H1 (cell line): ENCODE data around the gene A4GALT. TPM values are rescaled to one million over a fixed set of nuclear protein-coding genes. Genes with fewer than 3 reads are reported as not detected.

Experiments
- CTCF ChIA-PET: fragments of 300-600 bp; sonication (Branson Sonifier 250); formaldehyde crosslinking; loops from one replicate; lab custom pipeline; 2021; ENCODE audit not compliant: partially characterized antibody; lab: Charles Lee
- POLR2A ChIA-PET: fragments of 300-600 bp; sonication (Branson Sonifier 250); formaldehyde crosslinking; loops from one replicate; lab custom pipeline; 2021; ENCODE audit warnings: inconsistent platforms; ENCODE audit not compliant: partially characterized antibody; lab: Charles Lee
- DNase-seq, 2 experiments: peaks; one replicate each; pipeline versions ENCODE4 v3.0.0 to v3.0.0-alpha.2; 2010 to 2022; ENCODE audit warnings: low spot score in 2 of 2, low read depth in 1 of 2, mixed read lengths in 1 of 2
- FAIRE-seq: peaks from 2 replicates; lab custom pipeline; 2011; peaks lifted over from hg19 to GRCh38; lab: Jason Lieb, UNC
- H2AFZ ChIP-seq: 2 replicates; pipeline ENCODE4 v1.8.1; 2012; ENCODE audit warnings: low read length, inconsistent platforms
- H2AK5ac ChIP-seq: 2 replicates; pipeline ENCODE4 v1.6.1; 2013; ENCODE audit warnings: low read depth, low read length
- H2BK120ac ChIP-seq: replicated peaks from 2 replicates; pipeline ENCODE3; 2013; ENCODE audit warnings: low read depth, low read length, inconsistent platforms
- H2BK12ac ChIP-seq: 2 replicates; pipeline ENCODE4 v1.6.1; 2013; ENCODE audit warnings: low read depth, low read length
- H2BK15ac ChIP-seq: 2 replicates; pipeline ENCODE4 v1.6.1; 2013; ENCODE audit warnings: low read length
- H2BK20ac ChIP-seq: 2 replicates; pipeline ENCODE4 v1.6.1; 2013; ENCODE audit warnings: low read length
- H2BK5ac ChIP-seq: 2 replicates; pipeline ENCODE4 v1.6.1; 2013; ENCODE audit warnings: low read depth, low read length
- H3K14ac ChIP-seq: 2 replicates; pipeline ENCODE4 v1.6.1; 2013; ENCODE audit warnings: inconsistent platforms; ENCODE audit not compliant: insufficient read length
- H3K18ac ChIP-seq: 2 replicates; pipeline ENCODE4 v1.6.1; 2013; ENCODE audit warnings: low read length; ENCODE audit errors: extremely low read depth
- H3K23ac ChIP-seq: 2 replicates; pipeline ENCODE4 v1.6.1; 2013; ENCODE audit warnings: inconsistent platforms; ENCODE audit not compliant: insufficient read length
- H3K23me2 ChIP-seq: 2 replicates; pipeline ENCODE4 v1.6.1; 2013; ENCODE audit warnings: low read depth, low read length
- H3K27ac ChIP-seq: 2 replicates; pipeline ENCODE4 v1.6.1; 2011; ENCODE audit warnings: low read depth, low read length, inconsistent platforms
- H3K27me3 ChIP-seq, 4 experiments: replicated peaks in 1 of 4; 1 replicate in 1 of 4; 2 replicates in 3 of 4; pipeline versions ENCODE4 v1.6.1 to v1.8.1; 2011 to 2013; ENCODE audit warnings: low read length in 3 of 4, mild to moderate bottlenecking in 3 of 4, inconsistent platforms in 2 of 4, mixed read lengths in 2 of 4, moderate library complexity in 1 of 4; ENCODE audit not compliant: control insufficient read depth in 3 of 4, insufficient read depth in 3 of 4; ENCODE audit errors: extremely low read depth in 1 of 4
- H3K36me3 ChIP-seq, 4 experiments: 2 replicates each; pipeline versions ENCODE4 v1.6.1 to v1.8.1; 2011 to 2013; ENCODE audit warnings: mild to moderate bottlenecking in 4 of 4, low read length in 3 of 4, moderate library complexity in 2 of 4, control low read depth in 1 of 4, inconsistent platforms in 1 of 4; ENCODE audit not compliant: insufficient read depth in 4 of 4, control insufficient read depth in 2 of 4
- H3K4ac ChIP-seq: replicated peaks from 2 replicates; pipeline ENCODE3; 2013; ENCODE audit warnings: low read length, low read depth, mixed read lengths, inconsistent platforms; ENCODE audit not compliant: insufficient read length
- H3K4me1 ChIP-seq, 4 experiments: replicated peaks in 1 of 4; 1 replicate in 1 of 4; 2 replicates in 3 of 4; pipeline versions ENCODE4 v1.6.1 to v1.8.1; 2011 to 2013; ENCODE audit warnings: low read length in 3 of 4, inconsistent platforms in 2 of 4, mixed read lengths in 1 of 4; ENCODE audit not compliant: insufficient read depth in 4 of 4, control insufficient read depth in 3 of 4
- H3K4me2 ChIP-seq, 2 experiments: 2 replicates each; pipeline versions ENCODE4 v1.6.1 to v1.8.1; 2011 to 2013; ENCODE audit warnings: low read depth in 2 of 2, low read length in 2 of 2, control low read depth in 1 of 2, inconsistent platforms in 1 of 2, mild to moderate bottlenecking in 1 of 2; ENCODE audit not compliant: insufficient read depth in 1 of 2
- H3K4me3 ChIP-seq, 4 experiments: fragments of 200-600, 300-600 bp in 1 of 4; sonication (generic), shearing (Covaris generic), sonication (Bioruptor Twin) in 1 of 4; 2 replicates each; pipeline versions ENCODE4 v1.5.1 to v1.8.1; 2011 to 2016; ENCODE audit warnings: low read length in 4 of 4, low read depth in 3 of 4, control low read depth in 2 of 4, inconsistent platforms in 2 of 4, mild to moderate bottlenecking in 2 of 4, mixed read lengths in 1 of 4, moderate library complexity in 1 of 4; ENCODE audit not compliant: insufficient read depth in 2 of 4; ENCODE audit errors: extremely low read depth in 1 of 4
- H3K56ac ChIP-seq: replicated peaks from 2 replicates; pipeline ENCODE3; 2013; ENCODE audit warnings: low read depth, mild to moderate bottlenecking, mixed read lengths, low read length, inconsistent platforms; ENCODE audit not compliant: insufficient read length
- H3K79me1 ChIP-seq: 2 replicates; pipeline ENCODE4 v1.6.1; 2013; ENCODE audit warnings: low read depth, low read length, control low read depth
- H3K79me2 ChIP-seq, 2 experiments: 2 replicates each; pipeline versions ENCODE4 v1.6.1 to v1.8.1; 2012 to 2013; ENCODE audit warnings: low read length in 2 of 2, mild to moderate bottlenecking in 2 of 2, inconsistent platforms in 1 of 2; ENCODE audit not compliant: insufficient read depth in 2 of 2, control insufficient read depth in 1 of 2
- H3K9ac ChIP-seq, 4 experiments: replicated peaks in 1 of 4; 1 replicate in 1 of 4; 2 replicates in 3 of 4; pipeline versions ENCODE4 v1.6.1 to v1.8.1; 2011 to 2013; ENCODE audit warnings: low read depth in 3 of 4, low read length in 3 of 4, control low read depth in 2 of 4, mild to moderate bottlenecking in 2 of 4, moderate library complexity in 2 of 4, inconsistent platforms in 1 of 4; ENCODE audit errors: extremely low read depth in 1 of 4
- H3K9me3 ChIP-seq, 2 experiments: 2 replicates each; pipeline versions ENCODE4 v1.6.1 to v1.8.1; 2012 to 2013; ENCODE audit warnings: mild to moderate bottlenecking in 2 of 2, moderate library complexity in 2 of 2, control low read depth in 1 of 2, inconsistent platforms in 1 of 2, low read depth in 1 of 2, low read length in 1 of 2, mixed read lengths in 1 of 2; ENCODE audit not compliant: insufficient read depth in 2 of 2
- H4K20me1 ChIP-seq, 2 experiments: replicated peaks in 1 of 2; 2 replicates each; pipeline versions ENCODE3 to v1.8.1; 2011 to 2013; ENCODE audit warnings: inconsistent platforms in 2 of 2, low read length in 2 of 2, mild to moderate bottlenecking in 1 of 2; ENCODE audit not compliant: insufficient read depth in 2 of 2, control insufficient read depth in 1 of 2
- H4K5ac ChIP-seq: 2 replicates; pipeline ENCODE4 v1.6.1; 2013; ENCODE audit warnings: low read length, low read depth, mixed read lengths, inconsistent platforms; ENCODE audit not compliant: insufficient read length
- H4K8ac ChIP-seq: 2 replicates; pipeline ENCODE4 v1.8.0; 2013; ENCODE audit warnings: mild to moderate bottlenecking, moderate library complexity, low read length, inconsistent platforms; ENCODE audit not compliant: insufficient read depth; ENCODE audit errors: extremely low read depth
- H4K91ac ChIP-seq: replicated peaks from 2 replicates; pipeline ENCODE3; 2013; ENCODE audit warnings: low read length, mixed read lengths, inconsistent platforms; ENCODE audit not compliant: insufficient read length
- BACH1 ChIP-seq: IDR thresholded peaks from 2 replicates; pipeline ENCODE4 v1.6.1; 2012; ENCODE audit warnings: low read length, improper control_type of control experiment
- CEBPB ChIP-seq: IDR thresholded peaks from 2 replicates; pipeline ENCODE4 v1.6.1; 2012; ENCODE audit warnings: low read depth, low read length
- CHD2 ChIP-seq: IDR thresholded peaks from 2 replicates; pipeline ENCODE4 v1.6.1; 2012; ENCODE audit warnings: low read length, improper control_type of control experiment
- EGR1 ChIP-seq: IDR thresholded peaks from 2 replicates; pipeline ENCODE4 v1.6.1; 2011; ENCODE audit warnings: low read depth, low read length, borderline replicate concordance
- EP300 ChIP-seq, 2 experiments: IDR thresholded peaks; 1 replicate in 1 of 2; 2 replicates in 1 of 2; pipeline ENCODE4 v1.6.1; 2011 to 2012; ENCODE audit warnings: low read depth in 2 of 2, low read length in 2 of 2, mild to moderate bottlenecking in 2 of 2, borderline replicate concordance in 1 of 2, inconsistent platforms in 1 of 2, moderate library complexity in 1 of 2
- HDAC2 ChIP-seq, 2 experiments: fragments of 300-600 bp in 1 of 2; sonication (generic) in 1 of 2; IDR thresholded peaks; 2 replicates each; pipeline ENCODE4 v1.6.1; 2011 to 2012; ENCODE audit warnings: low read depth in 2 of 2, low read length in 2 of 2, mild to moderate bottlenecking in 2 of 2, moderate library complexity in 2 of 2, borderline replicate concordance in 1 of 2, inconsistent platforms in 1 of 2
- KDM5A ChIP-seq: fragments of 200-600 bp; IDR thresholded peaks from 2 replicates; pipeline ENCODE4 v1.7.1; 2012; ENCODE audit warnings: mild to moderate bottlenecking, low read length, inconsistent platforms, mixed read lengths
- TAF1 ChIP-seq: IDR thresholded peaks from 2 replicates; pipeline ENCODE4 v1.6.1; 2011; ENCODE audit warnings: mild to moderate bottlenecking, low read depth, low read length
- TBP ChIP-seq: IDR thresholded peaks from 2 replicates; pipeline ENCODE4 v1.6.1; 2011; ENCODE audit warnings: low read depth, low read length, improper control_type of control experiment
- TCF12 ChIP-seq: IDR thresholded peaks from 2 replicates; pipeline ENCODE4 v1.6.1; 2011; ENCODE audit warnings: low read depth, mild to moderate bottlenecking, low read length
- WGBS, 2 experiments: shearing (Covaris generic) in 1 of 2; methylation state at CpG; one replicate each; pipeline versions ENCODE4 v1.1.6 to v1.1.7; 2013 to 2015; ENCODE audit warnings: low lambda C conversion rate in 2 of 2, mixed read lengths in 2 of 2, inconsistent platforms in 1 of 2, low coverage in 1 of 2, missing lambda C conversion rate in 1 of 2; ENCODE audit not compliant: insufficient replicate concordance in 2 of 2, insufficient coverage in 1 of 2, insufficient read length in 1 of 2; ENCODE audit errors: extremely low coverage in 1 of 2, missing lambda C conversion rate in 1 of 2; 5-methylcytosine and 5-hydroxymethylcytosine counted together
- polyA plus RNA-seq, 7 experiments: library from polyadenylated mRNA; depleted of rRNA in 3 of 7; stranded (reverse) in 5 of 7; unstranded in 2 of 7; fragments of >200 nt in 5 of 7; fragments of 200-250 nt in 2 of 7; gene quantifications; 1 replicate in 5 of 7; 2 replicates in 1 of 7; 4 replicates in 1 of 7; pipeline versions ENCODE4 v1.2.1 to v1.2.3, GENCODE V29; 2011 to 2013; ENCODE audit warnings: missing spikeins in 2 of 7, mixed read lengths in 2 of 7
- total RNA-seq: library from RNA; stranded (reverse); fragmentation: NEBNext Ultra II Directional; extraction: Animal tissue kit (Norgen Biotek cat#: 25700); gene quantifications from 2 replicates; pipeline ENCODE4 v1.2.1, GENCODE V29; 2021

The A4GALT gene
- total and polyA plus RNA-seq, 2 of the 8 experiments (the other 6 are each of a cell fraction or from before 2014, with no cell fraction given), result 7.2 to 13.8 TPM

DNA sequence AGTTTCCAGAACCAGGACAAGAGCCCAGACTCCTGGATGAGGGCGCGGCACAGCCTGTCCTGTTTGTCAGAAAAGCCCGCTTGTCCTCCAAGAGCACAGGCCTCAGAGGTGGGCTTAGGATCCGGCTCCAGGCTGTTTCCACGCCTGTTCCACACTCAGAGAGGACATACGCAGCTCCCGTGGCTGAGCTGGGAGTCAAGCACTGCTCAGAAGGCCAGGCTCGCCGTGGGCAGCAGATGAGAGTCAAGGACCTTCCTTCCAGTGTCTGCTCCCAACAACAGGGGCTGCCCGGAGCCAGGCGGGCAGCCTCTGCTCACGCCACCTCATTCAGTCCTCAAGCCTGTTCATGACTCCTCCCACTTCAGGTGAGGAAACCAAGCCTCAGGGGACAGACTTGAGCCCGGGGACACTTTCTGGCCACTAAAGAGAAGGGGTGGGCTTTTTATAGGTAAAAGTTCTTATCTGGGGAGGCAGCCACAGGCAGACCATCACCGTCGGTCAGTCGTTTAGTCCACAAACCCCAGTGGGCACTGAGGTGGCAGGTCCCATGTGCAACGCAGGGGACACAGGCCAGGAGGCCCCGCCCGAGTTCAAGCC lies 75.2 kb downstream of the A4GALT start:
- no peak for FAIRE-seq
- no peak overlapping the region for H3K18ac ChIP-seq
- peaks cover 8% of the 10 kb centered on the region for H3K23me2 ChIP-seq
- H3K9ac ChIP-seq, result no peak overlapping the region; a peak in 1 of 7 replicates
- ChIA-PET CTCF (interaction anchor here (1.6 to 2.5 kb wide), 3 partner anchors 13 to 24 kb away, joined by 3 to 11 read pairs (median 10); no protein-coding TSS in a partner anchor), POLR2A (interaction anchor here (4.4 to 4.6 kb wide), 2 partner anchors 8 to 30 kb away, joined by 24 to 39 read pairs; partner anchors contain the start of gene POLDIP3)
- no peak overlapping the region for H2AFZ ChIP-seq
- no peak overlapping the region for H3K4ac ChIP-seq
- H3K4me3 ChIP-seq, result no peak overlapping the region
- H3K79me2 ChIP-seq, result peaks cover 0 to 40% of the 10 kb centered on the region in 2 experiments; a peak in 2 of 4 replicates
- no peak overlapping the region; the same call in 1 of the 2 replicates for H2AK5ac ChIP-seq
- H2BK5ac ChIP-seq, result 0 out of 2 replicates have a peak overlapping the region, but pooled peaks have one; percentile 71
- peaks cover 0 to 2% (median 0%) of the 10 kb centered on the region in 4 experiments; a peak in 1 of 7 replicates for H3K27me3 ChIP-seq
- H2BK15ac ChIP-seq, result 0 out of 2 replicates have a peak overlapping the region, but pooled peaks have one; percentile 29
- no peak for DNase-seq
- H2BK120ac ChIP-seq, result no peak overlapping the region
- H3K14ac ChIP-seq, result no peak overlapping the region
- H3K23ac ChIP-seq, result no peak overlapping the region
- 94% methylated on average over 19 of the region's 19 CpGs; no CpG with 5 or more reads in 1 of the 2 experiments for WGBS, 2 experiments
- no peak overlapping the region for H2BK20ac ChIP-seq
- no peak overlapping the region for H4K91ac ChIP-seq
- 0 out of 4 replicates have a peak overlapping the region, but pooled peaks of 1 of the 2 experiments have one; percentile 4 for H3K4me2 ChIP-seq
- H3K56ac ChIP-seq, result no peak overlapping the region
- no peak overlapping the region for H4K8ac ChIP-seq
- H3K36me3 ChIP-seq, result no peaks in the 10 kb centered on the region
- H3K9me3 ChIP-seq, result no peaks in the 10 kb centered on the region
- peaks cover 9 to 10% of the 10 kb centered on the region in 2 experiments for H4K20me1 ChIP-seq
- H3K79me1 ChIP-seq, result peaks cover 24% of the 10 kb centered on the region
- H3K4me1 ChIP-seq, result peaks cover 5 to 29% (median 20%) of the 10 kb centered on the region in 4 experiments
- H3K27ac ChIP-seq, result no peak overlapping the region; the same call in 1 of the 2 replicates
- 0 out of 2 replicates have a peak overlapping the region, but pooled peaks have one; percentile 9 for H2BK12ac ChIP-seq
- no peak overlapping the region for H4K5ac ChIP-seq
- TF ChIP-seq CEBPB (no peak), BACH1 (no peak), EP300 (IDR thresholded peaks at IDR 0.05; ENCODE audit: borderline replicate concordance in 1 of 2, low read depth in 2 of 2, low read length in 2 of 2) (no peak), TAF1 (no peak), HDAC2 (IDR thresholded peaks at IDR 0.05; ENCODE audit: borderline replicate concordance in 1 of 2, low read depth in 2 of 2, low read length in 2 of 2) (no peak), TCF12 (no peak), TBP (no peak), EGR1 (no peak), KDM5A (no peak), CHD2 (no peak)
